Endodermal cell (in vitro differentiated cells): ENCODE measurements around the gene RPLP2. TPM values are rescaled to one million over a fixed set of nuclear protein-coding genes. Genes with fewer than 3 reads are reported as not detected.

ENCODE experiments used
- DNase-seq: peaks from one replicate; pipeline ENCODE4 v3.0.0-alpha.2; 2017
- H3K27ac ChIP-seq: 2 replicates; pipeline ENCODE4 v1.5.1; 2013; ENCODE audit warnings: mild to moderate bottlenecking, low read depth, low read length, moderate library complexity
- H3K27me3 ChIP-seq: 2 replicates; pipeline ENCODE4 v1.6.1; 2013; ENCODE audit warnings: mild to moderate bottlenecking, low read length, moderate library complexity; ENCODE audit not compliant: insufficient read depth, control insufficient read depth, poor library complexity, severe bottlenecking
- H3K36me3 ChIP-seq: 2 replicates; pipeline ENCODE4 v1.7.0; 2013; ENCODE audit warnings: mild to moderate bottlenecking, low read length, moderate library complexity; ENCODE audit not compliant: control insufficient read depth, insufficient read depth
- H3K4me1 ChIP-seq: one replicate; pipeline ENCODE4 v1.7.0; 2013; ENCODE audit warnings: low read length; ENCODE audit not compliant: control insufficient read depth, insufficient read depth
- H3K4me3 ChIP-seq: 2 replicates; pipeline ENCODE4 v1.5.1; 2013; ENCODE audit warnings: mild to moderate bottlenecking, low read length, moderate library complexity
- H3K9ac ChIP-seq: 2 replicates; pipeline ENCODE4 v1.6.1; 2013; ENCODE audit warnings: mild to moderate bottlenecking, low read length, moderate library complexity; ENCODE audit not compliant: poor library complexity, severe bottlenecking; ENCODE audit errors: extremely low read depth
- H3K9me3 ChIP-seq: 2 replicates; pipeline ENCODE4 v1.6.1; 2013; ENCODE audit warnings: mild to moderate bottlenecking, low read length, moderate library complexity; ENCODE audit not compliant: control insufficient read depth
- H3K27ac Mint-ChIP-seq: 2 replicates; pipeline ENCODE4 v1.8.0; 2020; ENCODE audit warnings: mixed read lengths
- H3K27me3 Mint-ChIP-seq: 2 replicates; pipeline ENCODE4 v1.8.0; 2021; ENCODE audit warnings: mild to moderate bottlenecking, mixed read lengths; ENCODE audit not compliant: insufficient read depth
- H3K36me3 Mint-ChIP-seq: 2 replicates; pipeline ENCODE4 v1.8.0; 2020; ENCODE audit warnings: low read depth, mixed read lengths
- H3K4me1 Mint-ChIP-seq: 2 replicates; pipeline ENCODE4 v1.8.0; 2020; ENCODE audit warnings: mixed read lengths
- H3K4me3 Mint-ChIP-seq: 2 replicates; pipeline ENCODE4 v1.8.0; 2020; ENCODE audit warnings: mild to moderate bottlenecking, moderate library complexity, mixed read lengths
- H3K9me3 Mint-ChIP-seq: 2 replicates; pipeline ENCODE4 v1.8.0; 2020; ENCODE audit warnings: mild to moderate bottlenecking, mixed read lengths
- CTCF ChIP-seq: fragments of 200-600 bp; sonication (generic); conservative IDR thresholded peaks from 2 replicates; pipeline ENCODE4 v1.5.0; 2021; ENCODE audit warnings: antibody characterized with exemption, mild to moderate bottlenecking
- WGBS, 2 experiments: methylation state at CpG; one replicate each; pipeline versions ENCODE4 v1.1.5 to v1.1.7; 2013; ENCODE audit warnings: missing lambda C conversion rate in 2 of 2, mixed read lengths in 1 of 2; ENCODE audit not compliant: insufficient coverage in 1 of 2, insufficient read length in 1 of 2; 5-methylcytosine and 5-hydroxymethylcytosine counted together
- total RNA-seq, 2 donors: library from RNA; stranded (reverse); fragmentation: NEBNext Ultra II Directional in 1 of 2; extraction: Animal tissue kit (Norgen Biotek cat#: 25700) in 1 of 2; gene quantifications; 2 replicates in 1 of 2; 3 replicates in 1 of 2; pipeline ENCODE4 v1.2.1, GENCODE V29; 2021

RPLP2 gene
- total RNA-seq, 2 donors from 2014 or later: 1,966 to 2,020 TPM

- peaks cover 2% of the 10 kb centered on the region for H3K27me3 Mint-ChIP-seq
- Histone ChIP-seq H3K4me1 (peaks cover 9% of the 10 kb centered on the region), H3K27me3 (no peaks in the 10 kb centered on the region), H3K27ac (peak overlapping the region; percentile 86), H3K9me3 (no peaks in the 10 kb centered on the region), H3K4me3 (no peak overlapping the region), H3K9ac (no peak overlapping the region), H3K36me3 (no peaks in the 10 kb centered on the region)
- no peaks in the 10 kb centered on the region for H3K9me3 Mint-ChIP-seq
- peaks cover 3% of the 10 kb centered on the region for H3K4me1 Mint-ChIP-seq
- no peak overlapping the region for H3K27ac Mint-ChIP-seq
- H3K36me3 Mint-ChIP-seq: peaks cover 3% of the 10 kb centered on the region
- no peak for DNase-seq
- WGBS, 2 experiments: 93 to 97% methylated on average over 14 to 27 of the region's 27 CpGs
- H3K4me3 Mint-ChIP-seq: no peak overlapping the region
- TF ChIP-seq CTCF: no peak
Measured at GRCh38 chr11:853682-854448, 44.1 kb downstream of the RPLP2 start.

GRCh38 chr11:854601-855329 is 45.0 kb downstream of the RPLP2 start:
- H3K27ac ChIP-seq: peak overlapping the region; percentile 86
- peaks cover 6% of the 10 kb centered on the region for H3K4me1 ChIP-seq
- H3K27ac Mint-ChIP-seq: no peak overlapping the region
- H3K9me3 Mint-ChIP-seq: no peaks in the 10 kb centered on the region
- peaks cover 2% of the 10 kb centered on the region for H3K27me3 Mint-ChIP-seq
- peaks cover 3% of the 10 kb centered on the region for H3K36me3 Mint-ChIP-seq
- 80 to 92% methylated on average over 11 to 20 of the region's 20 CpGs for WGBS, 2 experiments
- DNase-seq: no peak
- no peak overlapping the region for H3K4me3 Mint-ChIP-seq
- TF ChIP-seq CTCF: no peak
- H3K9ac ChIP-seq: no peak overlapping the region
- no peaks in the 10 kb centered on the region for H3K36me3 ChIP-seq
- peaks cover 3% of the 10 kb centered on the region for H3K4me1 Mint-ChIP-seq
- no peaks in the 10 kb centered on the region for H3K27me3 ChIP-seq
- no peak overlapping the region for H3K4me3 ChIP-seq
- no peaks in the 10 kb centered on the region for H3K9me3 ChIP-seq

DNA sequence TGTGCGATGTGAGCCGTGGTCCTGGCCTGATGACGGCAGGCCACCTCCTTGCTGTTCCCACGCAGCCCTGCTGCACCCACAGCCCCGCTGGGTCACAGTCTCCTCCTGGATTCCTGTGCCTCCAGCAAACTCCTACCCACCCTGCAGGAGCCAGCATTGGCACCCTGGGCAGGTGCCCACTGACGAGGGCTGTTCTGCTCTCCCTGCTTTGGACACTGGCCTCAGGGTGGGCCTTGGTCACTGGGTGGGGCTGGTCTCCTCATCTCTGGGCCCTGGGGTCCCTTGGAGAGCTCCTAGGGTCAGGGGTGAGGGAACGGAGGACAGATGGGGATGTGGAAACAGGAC is 45.5 kb downstream of the RPLP2 start:
- Histone ChIP-seq H3K9me3 (no peaks in the 10 kb centered on the region), H3K36me3 (no peaks in the 10 kb centered on the region), H3K4me1 (peaks cover 6% of the 10 kb centered on the region), H3K4me3 (no peak overlapping the region), H3K27me3 (no peaks in the 10 kb centered on the region), H3K9ac (no peak overlapping the region), H3K27ac (peak overlapping the region; percentile 86)
- DNase-seq: no peak
- H3K27ac Mint-ChIP-seq: no peak overlapping the region
- 93 to 96% methylated on average over 3 to 7 of the region's 7 CpGs for WGBS, 2 experiments
- H3K36me3 Mint-ChIP-seq: peaks cover 3% of the 10 kb centered on the region
- H3K27me3 Mint-ChIP-seq: peaks cover 2% of the 10 kb centered on the region
- H3K9me3 Mint-ChIP-seq: no peaks in the 10 kb centered on the region
- no peak overlapping the region for H3K4me3 Mint-ChIP-seq
- peaks cover 3% of the 10 kb centered on the region for H3K4me1 Mint-ChIP-seq
- no peak for TF ChIP-seq CTCF
